WTC11 (cell line): ENCODE measurements around the gene TRIM29. TPM values are rescaled to one million over a fixed set of nuclear protein-coding genes. Genes with fewer than 3 reads are reported as not detected.

ENCODE experiments used
- ATAC-seq: fragments of 200-7000 bp; cut with Tn5 transposase; 2 replicates; pipeline ENCODE4 v1.10.0; 2021; ENCODE audit warnings: mild to moderate bottlenecking, moderate library complexity
- CTCF ChIA-PET: fragments of 300-600 bp; sonication (Branson Sonifier 250); formaldehyde crosslinking; loops from one replicate; lab custom pipeline; 2021; ENCODE audit warnings: antibody characterized with exemption; lab: Charles Lee
- POLR2A ChIA-PET: fragments of 350-600 bp; sonication (Branson Sonifier 250); formaldehyde crosslinking; loops from one replicate; lab custom pipeline; 2021; ENCODE audit warnings: antibody characterized with exemption; lab: Charles Lee
- DNase-seq: peaks from one replicate; pipeline ENCODE4 v3.0.0; 2021; ENCODE audit warnings: low spot score
- H3K27ac Mint-ChIP-seq: 2 replicates; pipeline ENCODE4 v1.8.0; 2021; ENCODE audit warnings: mixed read lengths
- H3K27me3 Mint-ChIP-seq: 2 replicates; pipeline ENCODE4 v1.8.0; 2021; ENCODE audit warnings: low read depth, mild to moderate bottlenecking, moderate library complexity, mixed read lengths
- H3K36me3 Mint-ChIP-seq: 2 replicates; pipeline ENCODE4 v1.8.0; 2021; ENCODE audit warnings: mixed read lengths
- H3K4me1 Mint-ChIP-seq: 2 replicates; pipeline ENCODE4 v1.8.0; 2022; ENCODE audit warnings: mixed read lengths
- H3K4me3 Mint-ChIP-seq: 2 replicates; pipeline ENCODE4 v1.8.0; 2021; ENCODE audit warnings: mild to moderate bottlenecking, moderate library complexity, mixed read lengths
- H3K9me3 Mint-ChIP-seq: 2 replicates; pipeline ENCODE4 v1.8.0; 2021; ENCODE audit warnings: mixed read lengths
- ATF1 ChIP-seq: sonication (generic); formaldehyde crosslinking; IDR thresholded peaks from 2 replicates; pipeline ENCODE4 v1.8.1; 2023; ENCODE audit warnings: mild to moderate bottlenecking, moderate library complexity, missing genetic modification reagents
- ELF4 ChIP-seq: sonication (generic); formaldehyde crosslinking; IDR thresholded peaks from 2 replicates; pipeline ENCODE4 v1.8.1; 2022; ENCODE audit warnings: low read depth, mild to moderate bottlenecking, moderate library complexity, missing genetic modification reagents
- ETV6 ChIP-seq: sonication (generic); formaldehyde crosslinking; IDR thresholded peaks from 2 replicates; pipeline ENCODE4 v1.8.1; 2022; ENCODE audit warnings: mild to moderate bottlenecking, missing genetic modification reagents
- FOXJ3 ChIP-seq: sonication (generic); formaldehyde crosslinking; IDR thresholded peaks from 2 replicates; pipeline ENCODE4 v1.9.0; 2021; ENCODE audit warnings: missing genetic modification reagents, mild to moderate bottlenecking, borderline replicate concordance
- GRHL2 ChIP-seq: fragments of 250-450 bp; sonication (Bioruptor Pico); IDR thresholded peaks from 2 replicates; pipeline ENCODE4 v1.8.0; 2022; ENCODE audit warnings: mild to moderate bottlenecking, moderate library complexity; ENCODE audit not compliant: insufficient replicate concordance, severe bottlenecking
- IRF2 ChIP-seq: sonication (generic); formaldehyde crosslinking; IDR thresholded peaks from 2 replicates; pipeline ENCODE4 v1.8.0; 2022; ENCODE audit warnings: low read depth, missing genetic modification reagents, borderline replicate concordance
- KAT7 ChIP-seq: sonication (generic); formaldehyde crosslinking; IDR thresholded peaks from 2 replicates; pipeline ENCODE4 v1.8.1; 2023; ENCODE audit warnings: missing genetic modification reagents, mild to moderate bottlenecking, borderline replicate concordance
- MAX ChIP-seq: sonication (generic); formaldehyde crosslinking; IDR thresholded peaks from 2 replicates; pipeline ENCODE4 v1.8.0; 2022; ENCODE audit warnings: mild to moderate bottlenecking, missing genetic modification reagents
- MXD4 ChIP-seq: fragments of 250-450 bp; sonication (Bioruptor Pico); IDR thresholded peaks from 2 replicates; pipeline ENCODE4 v1.8.0; 2021; ENCODE audit warnings: mild to moderate bottlenecking, moderate library complexity, borderline replicate concordance
- NR3C1 ChIP-seq: sonication (generic); formaldehyde crosslinking; conservative IDR thresholded peaks from 2 replicates; pipeline ENCODE4 v1.8.1; 2023; ENCODE audit warnings: low read depth, mild to moderate bottlenecking, missing genetic modification reagents
- PREB ChIP-seq: sonication (generic); formaldehyde crosslinking; IDR thresholded peaks from 2 replicates; pipeline ENCODE4 v1.8.1; 2022; ENCODE audit warnings: mild to moderate bottlenecking, missing genetic modification reagents, moderate library complexity, borderline replicate concordance
- RORB ChIP-seq: fragments of 250-450 bp; sonication (Bioruptor Pico); IDR thresholded peaks from 2 replicates; pipeline ENCODE4 v1.9.0; 2021; ENCODE audit warnings: mild to moderate bottlenecking
- SMAD3 ChIP-seq: sonication (generic); formaldehyde crosslinking; IDR thresholded peaks from 2 replicates; pipeline ENCODE4 v1.8.0; 2022; ENCODE audit warnings: missing genetic modification reagents, mild to moderate bottlenecking, borderline replicate concordance
- SOX15 ChIP-seq: fragments of 250-450 bp; sonication (Bioruptor Pico); IDR thresholded peaks from 2 replicates; pipeline ENCODE4 v1.9.0; 2021; ENCODE audit warnings: mild to moderate bottlenecking
- SP1 ChIP-seq: sonication (generic); formaldehyde crosslinking; conservative IDR thresholded peaks from 2 replicates; pipeline ENCODE4 v1.8.1; 2022; ENCODE audit warnings: missing genetic modification reagents
- TCF7 ChIP-seq: sonication (generic); formaldehyde crosslinking; IDR thresholded peaks from 2 replicates; pipeline ENCODE4 v1.8.0; 2022; ENCODE audit warnings: mild to moderate bottlenecking, low read depth, missing genetic modification reagents, moderate library complexity
- TEAD1 ChIP-seq: sonication (generic); formaldehyde crosslinking; IDR thresholded peaks from 2 replicates; pipeline ENCODE4 v1.8.0; 2022; ENCODE audit warnings: mild to moderate bottlenecking, missing genetic modification reagents
- TEAD4 ChIP-seq: sonication (generic); formaldehyde crosslinking; IDR thresholded peaks from 2 replicates; pipeline ENCODE4 v1.8.0; 2022; ENCODE audit warnings: mild to moderate bottlenecking, missing genetic modification reagents
- TP53 ChIP-seq: sonication (generic); formaldehyde crosslinking; IDR thresholded peaks from 2 replicates; pipeline ENCODE4 v1.8.1; 2023; ENCODE audit warnings: mild to moderate bottlenecking, missing genetic modification reagents
- ZBTB21 ChIP-seq: sonication (generic); formaldehyde crosslinking; IDR thresholded peaks from 2 replicates; pipeline ENCODE4 v1.8.1; 2023; ENCODE audit warnings: mild to moderate bottlenecking, missing genetic modification reagents, borderline replicate concordance
- ZNF263 ChIP-seq: sonication (generic); formaldehyde crosslinking; IDR thresholded peaks from 2 replicates; pipeline ENCODE4 v1.8.1; 2022; ENCODE audit warnings: low read depth, mild to moderate bottlenecking, moderate library complexity, missing genetic modification reagents
- ZNF396 ChIP-seq: fragments of 250-450 bp; sonication (Bioruptor Pico); IDR thresholded peaks from 2 replicates; pipeline ENCODE4 v1.8.0; 2021; ENCODE audit warnings: mild to moderate bottlenecking, moderate library complexity, borderline replicate concordance
- ZNF671 ChIP-seq: fragments of 250-450 bp; sonication (Bioruptor Pico); IDR thresholded peaks from 2 replicates; pipeline ENCODE4 v1.8.0; 2021; ENCODE audit warnings: mild to moderate bottlenecking
- total RNA-seq: library from RNA; stranded (reverse); gene quantifications from 3 replicates; pipeline ENCODE4 v1.2.3, GENCODE V29; 2021
- TF ChIP-seq, protein P1 (sequence below): sonication (generic); formaldehyde crosslinking; IDR thresholded peaks from 2 replicates; pipeline ENCODE4 v1.8.0; 2022; ENCODE audit warnings: mild to moderate bottlenecking, missing genetic modification reagents
- TF ChIP-seq, protein P2 (sequence below): fragments of 250-450 bp; sonication (Bioruptor Pico); IDR thresholded peaks from 2 replicates; pipeline ENCODE4 v1.9.0; 2021; ENCODE audit warnings: mild to moderate bottlenecking
- TF ChIP-seq, protein P3 (sequence below): fragments of 250-450 bp; sonication (Bioruptor Pico); IDR thresholded peaks from 2 replicates; pipeline ENCODE4 v2.1.2; 2022; ENCODE audit warnings: mild to moderate bottlenecking, moderate library complexity
- TF ChIP-seq, protein P4 (sequence below): sonication (generic); formaldehyde crosslinking; IDR thresholded peaks from 2 replicates; pipeline ENCODE4 v1.8.1; 2023; ENCODE audit warnings: mild to moderate bottlenecking, missing genetic modification reagents, moderate library complexity
- TF ChIP-seq, protein P5 (sequence below): sonication (generic); formaldehyde crosslinking; IDR thresholded peaks from 2 replicates; pipeline ENCODE4 v1.8.0; 2022; ENCODE audit warnings: mild to moderate bottlenecking, missing genetic modification reagents
- TF ChIP-seq, protein P6 (sequence below): fragments of 250-450 bp; sonication (Bioruptor Pico); IDR thresholded peaks from 2 replicates; pipeline ENCODE4 v1.8.0; 2021; ENCODE audit warnings: mild to moderate bottlenecking

TRIM29 gene
- total RNA-seq, 1 experiment from 2014 or later, result 0.11 TPM

DNA sequence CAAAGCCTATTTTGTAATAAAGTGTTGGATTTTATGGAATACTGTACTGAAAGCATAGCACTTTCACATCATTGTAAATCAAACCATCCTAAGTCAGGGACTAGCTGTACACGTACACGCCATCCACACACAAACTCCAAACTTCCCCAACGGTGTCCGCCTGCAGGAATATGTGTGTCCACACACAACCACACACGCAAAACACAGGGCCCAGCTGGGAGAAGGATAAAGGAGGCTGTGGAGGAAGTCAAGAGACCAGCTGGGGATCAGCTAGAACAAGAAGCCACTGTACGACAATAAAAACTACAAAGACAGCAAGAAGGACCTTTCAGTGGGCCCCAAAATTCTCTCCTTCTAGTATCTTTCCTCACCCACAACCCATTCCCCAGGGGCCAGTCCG lies 1.6 kb downstream of the TRIM29 start (continued):
- TF ChIP-seq KAT7 (CRISPR knock-in tag), result no peak
- TF ChIP-seq, protein P1, sequence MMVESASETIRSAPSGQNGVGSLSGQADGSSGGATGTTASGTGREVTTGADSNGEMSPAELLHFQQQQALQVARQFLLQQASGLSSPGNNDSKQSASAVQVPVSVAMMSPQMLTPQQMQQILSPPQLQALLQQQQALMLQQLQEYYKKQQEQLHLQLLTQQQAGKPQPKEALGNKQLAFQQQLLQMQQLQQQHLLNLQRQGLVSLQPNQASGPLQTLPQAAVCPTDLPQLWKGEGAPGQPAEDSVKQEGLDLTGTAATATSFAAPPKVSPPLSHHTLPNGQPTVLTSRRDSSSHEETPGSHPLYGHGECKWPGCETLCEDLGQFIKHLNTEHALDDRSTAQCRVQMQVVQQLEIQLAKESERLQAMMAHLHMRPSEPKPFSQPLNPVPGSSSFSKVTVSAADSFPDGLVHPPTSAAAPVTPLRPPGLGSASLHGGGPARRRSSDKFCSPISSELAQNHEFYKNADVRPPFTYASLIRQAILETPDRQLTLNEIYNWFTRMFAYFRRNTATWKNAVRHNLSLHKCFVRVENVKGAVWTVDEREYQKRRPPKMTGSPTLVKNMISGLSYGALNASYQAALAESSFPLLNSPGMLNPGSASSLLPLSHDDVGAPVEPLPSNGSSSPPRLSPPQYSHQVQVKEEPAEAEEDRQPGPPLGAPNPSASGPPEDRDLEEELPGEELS (CRISPR knock-in tag), result no peak
- no peak for TF ChIP-seq ZBTB21 (CRISPR knock-in tag)
- no peak for TF ChIP-seq ATF1 (CRISPR knock-in tag)
- no peak for TF ChIP-seq PREB (CRISPR knock-in tag)
- TF ChIP-seq RORB (CRISPR knock-in tag), result no peak
- no peak for TF ChIP-seq TEAD4

- Mint-ChIP-seq H3K27me3 (peaks cover 5% of the 10 kb centered on the region), H3K36me3 (no peaks in the 10 kb centered on the region), H3K27ac (no peak overlapping the region), H3K4me3 (no peak overlapping the region), H3K9me3 (no peaks in the 10 kb centered on the region), H3K4me1 (peaks cover 5% of the 10 kb centered on the region; the same call in 1 of the 2 replicates)
- DNase-seq (no peak), ATAC-seq (no peak)
- POLR2A ChIA-PET, result no interaction called here
- TF ChIP-seq GRHL2 (CRISPR knock-in tag) (no peak), NR3C1 (CRISPR knock-in tag) (no peak), SMAD3 (no peak), TEAD1 (CRISPR knock-in tag) (no peak), SOX15 (CRISPR knock-in tag) (no peak), FOXJ3 (CRISPR knock-in tag) (no peak), ZNF396 (no peak), IRF2 (CRISPR knock-in tag) (no peak)
- TF ChIP-seq, protein P2, sequence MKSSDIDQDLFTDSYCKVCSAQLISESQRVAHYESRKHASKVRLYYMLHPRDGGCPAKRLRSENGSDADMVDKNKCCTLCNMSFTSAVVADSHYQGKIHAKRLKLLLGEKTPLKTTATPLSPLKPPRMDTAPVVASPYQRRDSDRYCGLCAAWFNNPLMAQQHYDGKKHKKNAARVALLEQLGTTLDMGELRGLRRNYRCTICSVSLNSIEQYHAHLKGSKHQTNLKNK (CRISPR knock-in tag), result no peak
- TF ChIP-seq, protein P3, sequence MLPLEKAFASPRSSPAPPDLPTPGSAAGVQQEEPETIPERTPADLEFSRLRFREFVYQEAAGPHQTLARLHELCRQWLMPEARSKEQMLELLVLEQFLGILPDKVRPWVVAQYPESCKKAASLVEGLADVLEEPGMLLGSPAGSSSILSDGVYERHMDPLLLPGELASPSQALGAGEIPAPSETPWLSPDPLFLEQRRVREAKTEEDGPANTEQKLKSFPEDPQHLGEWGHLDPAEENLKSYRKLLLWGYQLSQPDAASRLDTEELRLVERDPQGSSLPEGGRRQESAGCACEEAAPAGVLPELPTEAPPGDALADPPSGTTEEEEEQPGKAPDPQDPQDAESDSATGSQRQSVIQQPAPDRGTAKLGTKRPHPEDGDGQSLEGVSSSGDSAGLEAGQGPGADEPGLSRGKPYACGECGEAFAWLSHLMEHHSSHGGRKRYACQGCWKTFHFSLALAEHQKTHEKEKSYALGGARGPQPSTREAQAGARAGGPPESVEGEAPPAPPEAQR (CRISPR knock-in tag), result no peak
- TF ChIP-seq, protein P4, sequence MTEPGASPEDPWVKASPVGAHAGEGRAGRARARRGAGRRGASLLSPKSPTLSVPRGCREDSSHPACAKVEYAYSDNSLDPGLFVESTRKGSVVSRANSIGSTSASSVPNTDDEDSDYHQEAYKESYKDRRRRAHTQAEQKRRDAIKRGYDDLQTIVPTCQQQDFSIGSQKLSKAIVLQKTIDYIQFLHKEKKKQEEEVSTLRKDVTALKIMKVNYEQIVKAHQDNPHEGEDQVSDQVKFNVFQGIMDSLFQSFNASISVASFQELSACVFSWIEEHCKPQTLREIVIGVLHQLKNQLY (CRISPR knock-in tag), result no peak
- TF ChIP-seq, protein P5, sequence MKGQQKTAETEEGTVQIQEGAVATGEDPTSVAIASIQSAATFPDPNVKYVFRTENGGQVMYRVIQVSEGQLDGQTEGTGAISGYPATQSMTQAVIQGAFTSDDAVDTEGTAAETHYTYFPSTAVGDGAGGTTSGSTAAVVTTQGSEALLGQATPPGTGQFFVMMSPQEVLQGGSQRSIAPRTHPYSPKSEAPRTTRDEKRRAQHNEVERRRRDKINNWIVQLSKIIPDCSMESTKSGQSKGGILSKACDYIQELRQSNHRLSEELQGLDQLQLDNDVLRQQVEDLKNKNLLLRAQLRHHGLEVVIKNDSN (CRISPR knock-in tag), result no peak
- CTCF ChIA-PET, result interaction anchor here (1.3 kb wide), 1 partner anchor 18 kb away, joined by 4 read pairs; no protein-coding TSS in a partner anchor
Observed at GRCh38 chr11:120135838-120136237, 2.1 kb downstream of the TRIM29 start.

- ATAC-seq (no peak), DNase-seq (no peak)
- ChIA-PET POLR2A (no interaction called here), CTCF (interaction anchor here (0.5 to 1.8 kb wide), 3 partner anchors 17 to 47 kb away, joined by 4 to 6 read pairs (median 5); no protein-coding TSS in a partner anchor)
- Mint-ChIP-seq H3K27me3 (peaks cover 5% of the 10 kb centered on the region), H3K36me3 (no peaks in the 10 kb centered on the region), H3K9me3 (no peaks in the 10 kb centered on the region), H3K4me3 (no peak overlapping the region), H3K4me1 (peaks cover 5% of the 10 kb centered on the region; the same call in 1 of the 2 replicates), H3K27ac (no peak overlapping the region)
- no peak for TF ChIP-seq MAX (CRISPR knock-in tag)
- TF ChIP-seq TP53 (CRISPR knock-in tag), result no peak
- no peak for TF ChIP-seq ZNF263
- no peak for TF ChIP-seq MXD4
- TF ChIP-seq, protein P6, sequence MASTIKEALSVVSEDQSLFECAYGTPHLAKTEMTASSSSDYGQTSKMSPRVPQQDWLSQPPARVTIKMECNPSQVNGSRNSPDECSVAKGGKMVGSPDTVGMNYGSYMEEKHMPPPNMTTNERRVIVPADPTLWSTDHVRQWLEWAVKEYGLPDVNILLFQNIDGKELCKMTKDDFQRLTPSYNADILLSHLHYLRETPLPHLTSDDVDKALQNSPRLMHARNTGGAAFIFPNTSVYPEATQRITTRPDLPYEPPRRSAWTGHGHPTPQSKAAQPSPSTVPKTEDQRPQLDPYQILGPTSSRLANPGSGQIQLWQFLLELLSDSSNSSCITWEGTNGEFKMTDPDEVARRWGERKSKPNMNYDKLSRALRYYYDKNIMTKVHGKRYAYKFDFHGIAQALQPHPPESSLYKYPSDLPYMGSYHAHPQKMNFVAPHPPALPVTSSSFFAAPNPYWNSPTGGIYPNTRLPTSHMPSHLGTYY (CRISPR knock-in tag), result no peak
- TF ChIP-seq SP1, result no peak
- no peak for TF ChIP-seq ZNF671 (CRISPR knock-in tag)
- TF ChIP-seq ELF4, result no peak
- TF ChIP-seq ETV6, result no peak
- TF ChIP-seq TCF7 (CRISPR knock-in tag), result no peak
- no peak for TF ChIP-seq GRHL2 (CRISPR knock-in tag)
Observed at GRCh38 chr11:120134931-120135228, 3.0 kb downstream of the TRIM29 start.
